HG02852 (cell line): Measurements from ENCODE around the gene NHSL2.

Experiments used
- ATAC-seq: cut with Tn5 transposase; IDR thresholded peaks from one replicate; pipeline ENCODE4 v1.9.1; 2021; ENCODE audit warnings: mild to moderate bottlenecking, moderate library complexity; ENCODE audit not compliant: unreplicated experiment

Gene NHSL2

GRCh38 chrX:72060921-72061490 is 150.4 kb downstream of the NHSL2 start:
- ATAC-seq = no peak

DNA sequence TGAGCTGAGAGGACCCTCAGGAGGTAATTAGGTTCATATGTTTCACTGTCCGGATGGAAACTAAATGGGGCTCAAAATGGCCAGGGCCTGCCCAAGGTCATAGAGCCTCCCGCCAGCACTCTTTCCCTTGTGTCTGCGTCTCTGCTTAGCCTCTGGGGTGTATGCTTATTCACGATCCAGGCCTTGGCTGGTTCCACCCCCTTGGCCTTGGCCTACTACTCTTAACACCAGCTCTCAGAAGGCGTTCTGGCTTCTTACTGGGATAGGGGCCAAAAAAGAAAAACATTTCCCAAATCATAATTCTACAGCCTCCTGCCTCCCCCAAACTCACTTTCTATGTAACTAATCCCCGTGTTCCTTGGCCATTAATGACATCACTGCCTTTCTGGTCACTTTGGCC is 152.3 kb downstream of the NHSL2 start:
- ATAC-seq = no peak

DNA sequence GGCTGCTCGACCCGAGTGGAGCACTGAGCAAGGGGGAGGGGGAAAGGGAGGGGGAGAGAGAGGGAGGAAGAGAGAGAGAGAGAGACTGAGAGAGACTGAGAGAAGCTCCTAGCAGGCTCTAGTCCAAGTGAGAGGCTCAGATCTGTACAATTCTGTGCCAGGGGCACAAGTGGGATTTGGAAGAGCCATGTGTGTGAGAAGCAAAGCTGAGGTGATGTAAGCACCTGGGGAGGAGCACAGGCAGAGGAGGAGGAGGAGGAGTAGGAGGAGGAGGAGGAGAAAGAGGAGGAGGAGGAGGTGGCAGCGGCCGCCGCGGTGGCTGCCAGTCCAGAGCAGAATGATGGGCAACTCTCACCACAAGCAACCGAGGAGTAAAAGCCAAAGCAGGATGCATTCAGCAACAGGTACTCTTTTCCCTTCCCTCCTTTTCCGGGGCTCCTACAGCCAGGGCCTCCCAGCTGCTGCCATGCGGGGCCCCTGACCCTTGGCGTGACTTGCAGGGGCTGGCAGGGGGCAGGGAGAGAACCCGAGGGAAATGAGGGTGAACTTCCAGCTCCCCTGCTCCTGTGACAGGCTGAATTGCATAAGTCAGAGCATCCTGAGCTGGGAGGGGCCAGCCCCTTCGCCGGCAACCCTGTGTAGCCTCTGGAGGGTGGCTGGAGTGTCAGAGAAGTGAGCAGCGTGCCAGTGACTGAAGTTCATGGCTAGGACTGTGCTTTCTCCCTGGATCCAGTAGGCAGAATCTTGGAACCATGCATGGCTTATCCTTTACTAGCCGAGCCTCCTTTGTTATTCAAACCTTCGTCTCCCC is 158.9 kb downstream of the NHSL2 start:
- no peak for ATAC-seq

- no peak for ATAC-seq
Measured at GRCh38 chrX:72071213-72071612, 160.6 kb downstream of the NHSL2 start.

GRCh38 chrX:72073633-72074032 is 163.0 kb downstream of the NHSL2 start:
- no peak for ATAC-seq

DNA sequence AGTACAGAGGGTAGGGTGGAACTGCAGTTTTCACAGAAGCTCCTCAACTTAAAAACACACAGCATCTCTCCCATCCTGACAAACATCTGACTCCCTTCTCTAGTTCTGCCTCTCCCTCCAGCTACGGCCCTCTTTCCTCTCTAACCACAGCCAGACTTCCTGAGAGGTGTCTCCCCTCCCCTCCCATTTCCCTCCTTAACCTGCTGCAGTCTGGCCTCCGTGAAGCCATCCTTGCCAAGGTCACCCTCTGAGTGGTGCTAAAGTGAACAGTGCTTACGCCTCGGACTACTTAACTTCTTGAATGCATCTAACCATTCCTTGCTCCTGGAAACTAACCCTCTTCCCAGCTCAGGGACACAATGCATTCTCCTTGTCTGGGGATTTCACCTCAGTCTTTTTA is 167.8 kb downstream of the NHSL2 start:
- no peak for ATAC-seq

DNA sequence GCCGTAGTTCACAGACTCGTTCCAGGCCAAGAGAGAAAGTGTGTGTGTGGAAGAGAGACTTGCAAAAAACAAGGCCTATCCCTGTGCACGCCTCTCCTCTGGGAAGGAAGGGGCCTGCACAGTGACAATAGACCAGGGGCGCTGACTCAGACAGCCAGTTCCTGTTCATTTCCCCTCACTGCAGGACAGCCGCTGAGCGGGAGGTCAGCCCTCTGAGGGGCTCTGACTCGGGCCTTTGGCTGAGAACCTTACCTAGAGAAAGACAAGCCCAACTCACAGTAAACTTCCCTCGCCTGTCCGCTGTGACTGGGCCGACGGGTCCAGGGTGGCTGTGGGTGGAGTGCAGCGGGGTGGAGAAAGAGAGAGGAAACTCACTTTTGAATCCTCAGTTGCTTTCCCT is 169.0 kb downstream of the NHSL2 start:
- ATAC-seq = no peak

GRCh38 chrX:72080150-72080549 is 169.5 kb downstream of the NHSL2 start:
- no peak for ATAC-seq

DNA sequence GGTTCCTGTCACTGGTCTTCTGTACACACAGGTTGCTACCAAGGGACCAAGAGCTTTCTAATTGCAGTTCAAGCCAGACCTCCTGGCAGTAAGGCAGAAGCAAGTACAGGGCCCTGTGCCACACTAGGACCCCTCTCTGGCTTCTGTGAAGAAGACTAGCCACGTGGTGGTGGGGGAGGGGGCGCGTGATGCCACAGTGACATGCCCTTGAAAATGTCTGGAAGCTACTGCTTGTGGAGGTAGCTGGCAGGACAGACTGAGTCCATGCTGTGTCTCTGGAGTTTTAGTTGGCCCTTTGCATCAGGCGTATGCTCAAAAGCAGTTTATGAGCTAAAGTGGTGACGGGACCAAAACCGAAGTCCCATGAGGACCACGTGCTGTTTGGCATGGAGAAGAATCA is 170.2 kb downstream of the NHSL2 start:
- no peak for ATAC-seq

GRCh38 chrX:72081605-72082320 is 171.1 kb downstream of the NHSL2 start:
- no peak for ATAC-seq

- no peak for ATAC-seq
Measured at GRCh38 chrX:72083291-72083690, 172.6 kb downstream of the NHSL2 start.

GRCh38 chrX:72084114-72084513 is 173.5 kb downstream of the NHSL2 start:
- ATAC-seq = no peak

- no peak for ATAC-seq
Measured at GRCh38 chrX:72086995-72087394, 176.3 kb downstream of the NHSL2 start.

GRCh38 chrX:72088761-72089160 is 178.1 kb downstream of the NHSL2 start:
- ATAC-seq = no peak

- no peak for ATAC-seq
Measured at GRCh38 chrX:72089254-72089653, 178.6 kb downstream of the NHSL2 start.

- ATAC-seq = peak; percentile 92
Measured at GRCh38 chrX:72094894-72095293, 184.2 kb downstream of the NHSL2 start.

DNA sequence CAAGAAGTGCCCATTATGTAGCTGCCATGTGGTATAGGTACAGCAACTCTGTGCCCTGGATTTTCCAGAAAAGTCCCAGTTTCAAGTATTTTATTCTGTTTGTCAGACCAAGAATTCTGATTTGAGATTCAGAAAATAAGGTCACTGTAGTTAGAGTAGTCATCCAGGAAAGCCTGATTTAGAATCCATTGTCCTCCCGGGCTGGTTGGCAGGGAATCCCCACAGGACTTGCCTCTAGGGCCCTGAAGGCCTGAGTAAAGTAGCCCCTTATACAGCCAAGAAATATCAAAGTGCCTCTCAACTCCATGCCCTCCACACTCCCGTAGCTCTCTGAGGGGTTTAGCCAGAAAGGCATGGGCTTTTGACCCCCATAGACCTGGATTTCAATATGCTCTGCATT is 184.7 kb downstream of the NHSL2 start:
- no peak for ATAC-seq

DNA sequence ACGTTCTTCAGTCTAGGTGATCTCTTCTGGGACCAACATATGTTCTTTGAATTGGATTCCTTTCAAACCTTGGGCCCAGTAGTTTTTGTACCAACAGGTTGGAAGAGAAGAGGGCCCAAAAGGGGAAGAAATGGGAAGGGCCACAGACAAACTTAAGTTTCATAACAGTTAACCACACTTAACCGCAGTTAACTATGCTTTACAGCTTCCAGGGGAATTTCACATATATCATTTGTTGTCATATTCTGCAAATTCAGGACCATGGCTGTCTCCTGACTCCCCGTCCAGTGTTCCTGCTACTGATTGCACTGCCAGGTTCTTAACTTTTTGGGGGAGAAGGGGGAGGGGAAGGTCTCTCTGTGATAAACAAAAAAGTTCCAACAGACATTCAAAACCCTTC is 186.5 kb downstream of the NHSL2 start:
- no peak for ATAC-seq

DNA sequence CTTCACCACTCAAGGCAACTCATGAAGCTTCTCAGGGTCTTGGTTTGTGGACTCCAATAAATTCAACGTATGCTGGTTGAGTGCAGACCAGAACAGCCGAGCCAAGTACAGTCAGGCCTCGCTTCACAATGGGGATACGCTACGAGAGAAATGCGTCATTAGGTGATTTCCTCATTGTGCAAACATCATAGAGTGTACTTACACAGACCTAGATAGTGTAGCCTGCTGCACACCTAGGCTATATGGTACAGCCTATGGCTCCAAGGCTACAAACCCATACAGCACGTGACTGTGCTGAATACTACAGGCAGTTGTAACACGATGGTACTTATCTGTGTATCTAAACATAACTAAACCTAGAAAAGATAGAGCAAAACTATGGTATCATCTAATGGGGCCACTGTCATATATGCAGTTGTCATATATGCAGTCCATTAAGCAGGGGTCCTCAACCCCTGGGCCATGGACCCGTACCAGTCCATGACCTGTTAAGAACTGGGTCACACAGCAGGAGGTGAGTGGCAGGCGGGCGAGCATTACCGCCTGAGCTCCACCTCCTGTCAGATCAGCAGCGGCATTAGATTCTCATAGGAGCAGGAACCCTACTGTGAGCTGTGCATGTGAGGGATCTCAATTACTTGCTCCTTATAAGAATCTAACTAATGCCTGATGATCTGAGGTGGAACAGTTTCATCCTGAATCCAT is 189.6 kb downstream of the NHSL2 start:
- ATAC-seq = no peak

DNA sequence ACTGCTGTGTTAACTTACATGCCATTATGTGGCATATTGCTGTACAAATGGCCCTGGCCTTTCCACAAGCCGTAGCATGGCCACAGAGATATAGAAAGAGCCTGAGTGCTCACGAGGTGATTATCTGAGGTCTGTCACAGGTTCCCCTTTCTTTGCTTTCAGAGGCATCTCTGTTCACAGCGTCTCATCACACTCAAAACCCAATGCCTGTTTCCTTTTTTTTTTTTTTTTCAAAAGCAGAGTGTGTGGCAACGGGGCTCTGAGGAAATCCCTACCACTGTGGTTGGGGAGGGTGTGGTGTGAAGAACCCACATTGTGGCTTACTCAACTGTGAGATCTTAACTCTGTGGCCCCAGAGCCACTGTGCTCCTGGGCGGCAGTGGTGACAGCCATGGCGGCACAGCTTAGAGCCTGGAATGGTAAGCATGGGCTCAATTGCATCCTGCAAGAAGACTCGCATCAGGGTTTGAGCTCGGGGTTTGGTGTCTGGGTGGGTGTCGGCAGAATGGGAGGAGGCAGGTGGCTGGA is 190.2 kb downstream of the NHSL2 start:
- ATAC-seq = peak; percentile 77

DNA sequence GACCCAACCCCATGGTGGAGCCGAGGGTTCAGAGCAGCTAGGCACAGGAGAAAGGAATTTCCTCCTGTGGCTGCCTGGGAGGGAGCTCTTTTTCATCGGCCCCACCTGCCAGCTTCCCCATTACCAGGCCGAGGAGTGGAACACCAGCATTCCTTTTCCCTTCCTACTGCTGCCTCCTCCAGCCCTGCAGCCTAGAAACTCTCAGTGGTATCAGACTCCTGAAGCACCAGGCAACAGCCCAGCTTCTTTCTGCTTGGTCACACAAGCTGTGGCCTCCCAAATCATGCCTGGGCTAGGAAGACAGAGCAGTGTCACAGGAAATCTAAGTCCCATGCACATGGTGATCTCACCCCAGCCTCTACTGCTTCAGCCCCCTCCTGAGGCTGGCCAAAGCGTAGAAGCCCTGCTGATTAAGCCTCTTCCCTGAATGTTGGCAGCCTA is 191.0 kb downstream of the NHSL2 start:
- no peak for ATAC-seq
